Prostate gland (tissue), 2 donors: ENCODE measurements around the gene PALD1. TPM values are rescaled to one million over a fixed set of nuclear protein-coding genes. Genes with fewer than 3 reads are reported as not detected.

ENCODE experiments used
- DNase-seq: peaks from one replicate; pipeline ENCODE4 v3.0.0-alpha.2; 2019; ENCODE audit warnings: low spot score
- H3K27ac ChIP-seq, 2 donors: fragments of 200-600 bp; sonication (generic); 2 replicates each; pipeline ENCODE4 v1.5.1; 2017 to 2019
- H3K27me3 ChIP-seq: fragments of 200-600 bp; sonication (generic); replicated peaks from 2 replicates; pipeline ENCODE4 v1.5.1; 2019; ENCODE audit not compliant: insufficient read depth
- H3K36me3 ChIP-seq, 2 donors: fragments of 200-600 bp; sonication (generic); 1 replicate in 1 of 2; 2 replicates in 1 of 2; pipeline versions ENCODE4 v1.5.1 to v1.8.1; 2017 to 2019
- H3K4me1 ChIP-seq: fragments of 200-600 bp; sonication (generic); replicated peaks from 2 replicates; pipeline ENCODE4 v1.5.1; 2019
- H3K4me3 ChIP-seq, 2 donors: fragments of 200-600 bp; sonication (generic); 2 replicates each; pipeline ENCODE4 v1.5.1; 2017 to 2019
- H3K9me3 ChIP-seq: fragments of 200-600 bp; sonication (generic); 2 replicates; pipeline ENCODE4 v1.5.1; 2017
- POLR2A ChIP-seq: fragments of 450-650 bp; IDR thresholded peaks from one replicate; pipeline ENCODE4 v1.6.1; 2016; ENCODE audit warnings: antibody characterized with exemption, mild to moderate bottlenecking
- POLR2AphosphoS5 ChIP-seq: sonication (generic); formaldehyde crosslinking; IDR thresholded peaks from one replicate; pipeline ENCODE4 v1.6.1; 2017; ENCODE audit warnings: antibody characterized with exemption
- WGBS: methylation state at CpG from one replicate; pipeline ENCODE4 v1.1.5; 2018; 5-methylcytosine and 5-hydroxymethylcytosine counted together
- intact Hi-C: fragments of 100-400 bp; cut with DNase I; formaldehyde crosslinking; loops from one replicate; pipeline ENCODE4 v1.14.2; 2022
- total RNA-seq, 2 donors: library from RNA; depleted of rRNA; stranded (reverse); fragments of >200 nt; gene quantifications; one replicate each; pipeline ENCODE4 v1.1.0, GENCODE V29; 2016
- TF ChIP-seq, protein P1 (sequence below), 4 experiments: fragments of 200-600 bp in 2 of 4; fragments of 450-650 bp in 2 of 4; sonication (generic) in 2 of 4; IDR thresholded peaks; 1 replicate in 3 of 4; 2 replicates in 1 of 4; pipeline ENCODE4 v1.5.1; 2016 to 2019; ENCODE audit warnings: antibody characterized with exemption in 4 of 4, mild to moderate bottlenecking in 2 of 4, moderate library complexity in 2 of 4

The PALD1 gene
- total RNA-seq, 2 donors from 2014 or later, result 6.6 to 12.4 TPM

DNA sequence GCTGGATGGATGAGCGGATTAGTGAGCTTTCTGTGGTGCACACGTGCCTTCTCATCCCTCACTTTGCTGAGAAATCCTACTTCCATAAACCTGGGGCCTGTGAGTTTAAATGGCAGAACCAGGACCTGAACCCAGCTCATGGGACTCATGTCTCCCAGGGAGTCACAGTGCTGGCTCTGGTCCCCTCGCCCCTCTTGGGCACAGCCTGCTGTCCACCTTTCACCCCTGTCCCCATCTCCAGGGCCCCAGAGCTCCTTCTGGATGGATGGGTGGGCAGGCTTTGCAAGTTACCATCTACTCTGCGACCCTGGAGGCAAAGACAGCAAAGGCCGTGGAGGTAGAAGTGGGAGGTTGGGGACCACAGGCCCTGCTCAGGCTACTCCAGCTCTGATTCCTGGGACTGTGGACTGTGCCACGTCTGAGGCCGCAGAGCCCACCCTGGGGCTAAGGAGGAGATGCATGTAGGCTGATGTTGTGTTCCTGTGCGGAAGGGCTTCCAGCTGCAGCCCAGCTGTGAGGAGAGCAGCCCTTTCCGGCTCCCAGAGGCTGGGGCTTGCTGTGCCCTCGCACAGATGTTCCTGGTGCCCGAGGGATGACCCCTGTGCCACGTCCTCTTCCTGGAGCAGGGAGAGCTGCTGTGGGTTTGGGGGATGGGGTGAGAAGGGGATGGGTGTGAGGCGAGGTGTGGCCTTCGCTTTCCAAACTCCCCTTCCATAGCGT is 83.6 kb downstream of the PALD1 start:
- no peaks in the 10 kb centered on the region for H3K36me3 ChIP-seq
- no peak overlapping the region for H3K4me3 ChIP-seq
- no peaks in the 10 kb centered on the region for H3K27me3 ChIP-seq
- intact Hi-C loops, result no loop called here
- DNase-seq, result no peak
- 81% methylated on average over 15 of the region's 15 CpGs for WGBS
- no peak overlapping the region for H3K27ac ChIP-seq
- H3K4me1 ChIP-seq, result no peaks in the 10 kb centered on the region
- no peaks in the 10 kb centered on the region for H3K9me3 ChIP-seq
- no peak for TF ChIP-seq POLR2A

- H3K9me3 ChIP-seq, result no peaks in the 10 kb centered on the region
- H3K27ac ChIP-seq, result no peak overlapping the region
- no peaks in the 10 kb centered on the region for H3K4me1 ChIP-seq
- H3K4me3 ChIP-seq, result no peak overlapping the region
- no peak for TF ChIP-seq POLR2AphosphoS5
- TF ChIP-seq POLR2A, result no peak
- TF ChIP-seq, protein P1, sequence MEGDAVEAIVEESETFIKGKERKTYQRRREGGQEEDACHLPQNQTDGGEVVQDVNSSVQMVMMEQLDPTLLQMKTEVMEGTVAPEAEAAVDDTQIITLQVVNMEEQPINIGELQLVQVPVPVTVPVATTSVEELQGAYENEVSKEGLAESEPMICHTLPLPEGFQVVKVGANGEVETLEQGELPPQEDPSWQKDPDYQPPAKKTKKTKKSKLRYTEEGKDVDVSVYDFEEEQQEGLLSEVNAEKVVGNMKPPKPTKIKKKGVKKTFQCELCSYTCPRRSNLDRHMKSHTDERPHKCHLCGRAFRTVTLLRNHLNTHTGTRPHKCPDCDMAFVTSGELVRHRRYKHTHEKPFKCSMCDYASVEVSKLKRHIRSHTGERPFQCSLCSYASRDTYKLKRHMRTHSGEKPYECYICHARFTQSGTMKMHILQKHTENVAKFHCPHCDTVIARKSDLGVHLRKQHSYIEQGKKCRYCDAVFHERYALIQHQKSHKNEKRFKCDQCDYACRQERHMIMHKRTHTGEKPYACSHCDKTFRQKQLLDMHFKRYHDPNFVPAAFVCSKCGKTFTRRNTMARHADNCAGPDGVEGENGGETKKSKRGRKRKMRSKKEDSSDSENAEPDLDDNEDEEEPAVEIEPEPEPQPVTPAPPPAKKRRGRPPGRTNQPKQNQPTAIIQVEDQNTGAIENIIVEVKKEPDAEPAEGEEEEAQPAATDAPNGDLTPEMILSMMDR (IDR thresholded peaks at IDR 0.05), result no peak
- intact Hi-C loops, result no loop called here
- no peaks in the 10 kb centered on the region for H3K36me3 ChIP-seq
- H3K27me3 ChIP-seq, result no peaks in the 10 kb centered on the region
- WGBS, result 50% methylated on average over 7 of the region's 7 CpGs
- no peak for DNase-seq
Measured at GRCh38 chr10:70563230-70563629, 84.7 kb downstream of the PALD1 start.

DNA sequence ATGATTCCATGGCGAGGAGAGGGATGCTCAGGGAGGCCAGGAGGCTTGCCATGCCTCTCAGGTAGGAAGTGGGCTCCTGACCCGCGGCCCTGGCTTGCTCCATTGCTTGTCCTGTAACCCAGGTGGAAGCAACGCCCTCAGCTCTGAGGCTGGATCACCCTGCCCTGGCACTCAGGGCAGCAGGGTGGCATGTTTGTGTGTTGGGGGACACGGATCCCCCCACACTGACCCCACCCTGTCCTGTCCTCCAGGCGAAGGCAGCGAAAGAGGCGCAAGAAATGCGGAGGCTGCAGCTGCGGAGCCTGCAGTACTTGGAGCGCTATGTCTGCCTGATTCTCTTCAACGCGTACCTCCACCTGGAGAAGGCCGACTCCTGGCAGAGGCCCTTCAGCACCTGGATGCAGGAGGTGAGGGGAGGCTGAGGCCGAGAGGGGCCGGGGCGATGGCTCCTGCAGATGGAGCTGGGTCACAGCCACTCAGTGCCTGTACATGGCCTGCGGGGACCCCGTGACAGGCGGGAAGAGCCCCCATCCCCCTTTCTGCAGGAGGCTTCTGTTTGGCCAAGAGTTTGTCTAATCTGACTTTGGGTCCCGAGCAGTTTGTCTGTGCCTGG is 85.7 kb downstream of the PALD1 start:
- Histone ChIP-seq H3K27me3 (no peaks in the 10 kb centered on the region), H3K4me1 (no peaks in the 10 kb centered on the region), H3K27ac (no peak overlapping the region), H3K9me3 (no peaks in the 10 kb centered on the region), H3K4me3 (no peak overlapping the region), H3K36me3 (no peaks in the 10 kb centered on the region)
- WGBS, result 95% methylated on average over 21 of the region's 21 CpGs
- no peak for DNase-seq
- TF ChIP-seq, protein P1 (IDR thresholded peaks at IDR 0.05), result no peak
- TF ChIP-seq POLR2A (no peak), POLR2AphosphoS5 (no peak)
- intact Hi-C loops, result no loop called here

DNA sequence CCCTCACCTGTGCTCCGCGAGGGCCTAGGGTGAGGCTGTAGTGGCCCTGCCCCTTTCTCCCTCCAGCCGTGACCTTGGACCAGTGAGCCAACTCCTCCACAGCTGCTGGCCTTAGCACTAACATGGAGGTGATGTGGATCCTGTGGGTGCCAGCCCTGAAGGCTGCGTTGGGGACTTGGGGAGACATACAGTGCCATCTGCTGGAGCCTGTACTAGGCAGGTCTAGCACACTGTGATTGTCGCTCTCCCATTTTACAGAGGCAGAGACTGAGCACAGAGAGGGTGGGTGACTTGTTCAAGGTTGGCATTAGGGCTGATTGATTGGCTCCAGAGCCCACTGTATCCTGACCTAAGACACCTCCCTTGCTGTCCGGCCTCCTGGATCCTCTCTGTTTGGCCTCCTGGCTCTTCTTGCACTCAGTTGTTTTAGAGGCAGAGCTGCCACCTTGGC is 86.4 kb downstream of the PALD1 start:
- H3K36me3 ChIP-seq, result no peaks in the 10 kb centered on the region
- H3K4me3 ChIP-seq, result no peak overlapping the region
- TF ChIP-seq POLR2A, result no peak
- no peak for TF ChIP-seq POLR2AphosphoS5
- WGBS, result 89% methylated on average over 6 of the region's 6 CpGs
- no peak overlapping the region for H3K27ac ChIP-seq
- H3K9me3 ChIP-seq, result no peaks in the 10 kb centered on the region
- intact Hi-C loops, result no loop called here
- no peak for DNase-seq
- H3K27me3 ChIP-seq, result no peaks in the 10 kb centered on the region
- H3K4me1 ChIP-seq, result no peaks in the 10 kb centered on the region

DNA sequence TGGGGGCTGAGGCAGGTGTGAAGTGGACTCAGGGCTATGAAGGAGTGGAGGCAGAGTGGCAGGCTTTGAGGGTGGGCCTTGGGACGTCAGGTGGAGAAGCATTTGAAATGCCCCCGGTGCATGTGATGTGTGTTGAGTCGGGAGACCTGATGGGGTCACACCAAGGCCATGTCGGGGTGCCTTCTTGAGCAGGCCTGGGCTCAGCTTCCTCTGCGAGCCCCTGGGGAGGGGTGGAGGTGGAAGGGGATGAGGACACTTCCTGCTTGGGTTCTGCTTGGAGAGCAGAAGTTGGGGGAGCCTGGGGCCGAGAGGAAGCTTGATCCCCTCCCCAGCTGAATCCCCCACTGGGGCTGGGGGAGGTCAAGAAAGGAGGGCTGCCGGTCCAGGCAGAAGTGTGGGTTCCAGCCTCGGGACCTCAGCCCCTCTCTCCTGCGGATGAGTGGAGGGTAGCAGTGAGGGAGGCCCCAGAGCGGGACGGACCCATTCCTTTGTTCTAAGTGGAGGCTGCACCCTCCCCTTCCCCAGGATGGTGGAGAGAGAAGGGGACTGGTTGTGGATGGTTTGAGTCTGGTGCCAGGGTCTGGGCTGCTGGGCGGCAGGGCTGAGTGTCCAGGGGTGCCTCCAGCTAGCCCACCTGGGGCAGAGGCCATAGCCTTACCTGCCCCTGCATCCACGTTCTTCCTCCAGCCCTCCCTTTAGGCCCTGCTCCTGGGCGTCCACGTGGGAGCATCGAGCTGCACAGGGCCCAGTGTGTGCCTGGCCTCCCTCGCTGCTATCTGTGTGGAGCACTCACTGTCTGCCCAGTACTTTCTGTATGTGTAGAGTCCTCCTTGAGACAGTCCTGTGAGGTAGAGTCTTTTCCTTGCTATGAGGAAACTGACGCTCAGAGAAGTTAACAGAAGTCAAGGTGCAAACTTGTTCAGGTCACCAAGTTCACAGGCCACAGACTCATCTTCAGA is 87.3 kb downstream of the PALD1 start:
- intact Hi-C loops, result no loop called here
- Histone ChIP-seq H3K4me1 (no peaks in the 10 kb centered on the region), H3K9me3 (no peaks in the 10 kb centered on the region), H3K4me3 (no peak overlapping the region), H3K36me3 (no peaks in the 10 kb centered on the region), H3K27me3 (no peaks in the 10 kb centered on the region), H3K27ac (no peak overlapping the region)
- WGBS, result 79% methylated on average over 18 of the region's 18 CpGs
- DNase-seq, result no peak
- TF ChIP-seq, protein P1 (IDR thresholded peaks at IDR 0.05), result no peak
- no peak for TF ChIP-seq POLR2AphosphoS5
- TF ChIP-seq POLR2A, result no peak
